ENCODE data around the gene SOWAHD.
"Not testable (repeated sequence)": the region's sequence is repeated elsewhere in the genome, so short reads cannot be mapped to it uniquely, and the experiment has no call there.

SOWAHD gene, protein sequence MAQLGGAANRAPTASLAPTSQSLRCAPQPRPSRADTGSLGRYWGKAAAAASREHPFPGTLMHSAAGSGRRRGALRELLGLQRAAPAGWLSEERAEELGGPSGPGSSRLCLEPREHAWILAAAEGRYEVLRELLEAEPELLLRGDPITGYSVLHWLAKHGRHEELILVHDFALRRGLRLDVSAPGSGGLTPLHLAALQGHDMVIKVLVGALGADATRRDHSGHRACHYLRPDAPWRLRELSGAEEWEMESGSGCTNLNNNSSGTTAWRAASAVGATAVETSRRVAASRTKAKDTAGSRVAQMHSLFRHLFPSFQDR

DNA sequence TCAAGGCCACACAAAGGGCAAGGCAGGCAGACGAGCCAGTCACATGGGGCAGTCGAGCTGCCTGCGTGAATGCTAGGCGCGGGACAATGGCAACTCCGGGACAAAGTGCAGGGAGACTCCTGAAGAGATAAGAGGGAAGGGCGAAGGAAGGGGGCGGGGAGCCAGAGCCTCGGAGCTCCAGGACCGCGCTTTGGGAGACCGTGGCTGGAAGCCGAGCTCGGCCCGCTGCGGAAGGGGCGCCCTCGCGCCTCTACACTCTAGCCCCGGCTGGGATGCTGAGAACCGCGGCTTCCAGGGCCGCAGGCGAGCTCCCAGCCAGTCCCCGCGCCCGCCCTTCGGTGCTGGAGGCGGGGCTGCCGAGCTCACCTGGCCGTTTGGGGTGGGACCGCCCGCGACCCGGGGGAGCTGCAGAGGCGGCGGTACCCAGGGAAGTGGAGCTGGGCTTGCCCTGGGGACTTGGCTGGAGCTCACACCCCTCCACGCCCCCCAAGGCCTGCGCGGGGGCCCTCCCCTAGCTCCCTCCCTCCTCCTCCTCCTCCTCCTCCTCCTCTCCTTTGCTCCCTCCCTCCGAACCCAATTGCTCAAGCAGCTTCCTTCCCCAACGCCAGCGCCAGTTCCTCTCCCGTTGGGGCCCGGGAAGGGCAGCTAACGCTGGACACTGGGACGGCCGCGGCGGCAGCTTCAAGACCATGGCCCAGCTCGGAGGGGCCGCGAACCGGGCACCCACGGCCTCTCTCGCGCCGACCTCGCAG is at the start of gene SOWAHD:
Gene SOWAHD (plus strand): TSS at position 610 of the 752 bp plus-strand sequence. CDS start 80 bp downstream, at position 690.
- peak; percentile 24 to 46 for DNase-seq

DNA sequence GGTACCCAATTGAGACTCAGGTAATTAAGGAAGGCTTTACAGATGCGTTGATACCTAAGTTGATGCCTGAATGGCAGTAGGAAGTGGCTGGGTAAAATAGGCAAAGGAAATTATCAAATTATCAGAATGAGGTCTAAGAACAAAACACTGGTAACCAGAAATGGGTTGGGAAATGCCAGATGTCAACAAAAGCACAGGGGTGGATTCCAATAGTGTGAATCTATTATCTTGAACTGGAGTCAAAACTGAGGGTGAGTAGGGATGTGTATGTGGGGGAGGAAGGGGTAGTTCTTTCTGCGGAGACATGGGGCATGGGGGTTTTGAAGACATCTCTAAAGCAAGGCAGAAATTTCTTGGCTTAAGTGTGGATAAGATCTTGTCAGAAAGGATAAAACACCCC is 49.5 kb upstream of the SOWAHD start:
- DNase-seq, result no peak

DNA sequence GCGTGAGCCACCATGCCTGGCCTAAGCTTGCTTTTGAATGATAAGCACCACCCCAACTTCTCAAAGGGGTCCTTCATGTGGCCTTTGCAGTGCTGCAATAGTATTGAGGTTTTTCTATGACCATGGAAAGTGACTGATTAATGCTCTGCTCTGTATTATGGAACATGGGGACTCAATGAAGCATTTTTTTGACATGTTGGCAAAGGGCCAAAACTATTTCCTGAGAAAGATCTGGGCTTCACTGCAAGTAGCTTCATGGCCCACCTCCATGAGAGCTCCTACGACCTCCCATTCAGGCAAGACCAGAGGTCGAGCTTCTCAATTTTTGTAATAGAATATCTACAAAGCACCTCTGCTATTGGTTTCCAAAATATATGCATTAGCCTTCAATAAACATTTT is 48.8 kb upstream of the SOWAHD start:
- DNase-seq, result no peak

DNA sequence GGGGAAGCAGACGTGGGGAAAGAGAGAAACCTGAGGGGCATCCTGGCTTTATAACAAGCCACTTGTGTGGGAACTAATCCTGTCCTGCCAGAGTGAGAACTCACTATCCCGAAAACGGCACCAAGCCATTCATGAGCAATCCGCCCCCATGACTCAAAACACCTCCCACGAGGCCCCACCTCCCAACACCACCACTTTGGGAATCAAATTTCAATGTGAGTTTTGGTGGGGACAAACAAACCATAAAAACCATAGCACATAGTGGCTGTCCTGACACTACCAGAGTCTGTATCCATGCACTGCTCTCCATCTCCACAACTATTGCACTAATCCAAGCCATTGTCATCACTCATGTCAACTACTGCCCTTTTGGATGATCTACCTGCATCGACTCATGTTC is 36.9 kb upstream of the SOWAHD start:
- DNase-seq, result no peak

DNA sequence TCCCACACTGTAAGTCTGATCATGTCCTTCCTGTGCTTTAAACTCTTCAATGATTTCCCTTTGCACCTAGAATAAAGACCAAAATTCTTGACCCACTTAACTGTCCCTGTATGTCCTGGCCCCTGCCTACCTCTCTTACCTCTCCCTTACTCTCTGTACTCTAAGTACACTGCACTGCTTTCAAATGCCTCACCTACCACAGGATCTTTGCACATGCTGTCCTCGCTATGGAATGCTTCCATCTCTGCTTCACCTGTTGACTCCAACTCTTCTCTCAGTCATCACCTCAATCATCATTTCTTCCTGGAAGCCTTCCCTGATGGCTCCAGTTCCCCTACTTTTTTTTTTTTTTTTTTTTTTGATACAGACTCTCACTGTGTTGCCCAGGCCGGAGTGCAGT is 36.5 kb upstream of the SOWAHD start:
- no peak for DNase-seq

DNA sequence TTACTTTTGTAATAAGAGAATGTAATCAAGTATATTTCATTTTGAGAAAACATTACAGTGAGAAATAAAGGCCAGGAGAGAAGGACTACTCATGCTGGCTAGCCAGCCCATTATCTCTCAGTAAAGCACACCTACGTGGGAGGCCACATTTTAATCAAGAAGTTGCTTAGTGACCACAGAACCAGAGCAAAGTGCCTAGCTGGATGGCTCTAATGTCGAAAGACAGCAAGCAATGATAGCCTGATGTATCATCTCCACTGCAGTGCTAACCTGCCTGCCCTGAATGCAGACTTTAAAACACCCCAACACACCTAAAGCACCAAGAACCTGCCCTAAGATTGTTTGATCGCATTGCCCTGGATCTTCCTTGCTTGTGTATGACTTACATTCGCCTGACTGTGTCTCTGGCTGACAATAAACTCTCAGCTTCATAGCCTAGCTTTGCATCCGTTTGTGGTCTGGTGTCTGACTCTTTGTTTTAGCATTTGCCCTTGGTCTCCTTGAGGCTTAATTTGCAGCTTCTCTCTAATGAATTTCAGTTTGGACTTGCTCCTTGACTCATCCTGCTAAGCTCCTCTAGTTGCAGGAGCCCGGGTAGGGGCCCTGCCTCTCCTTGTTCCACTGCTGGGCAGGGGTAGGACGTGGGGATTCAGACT is 31.4 kb upstream of the SOWAHD start:
- DNase-seq, result no peak

DNA sequence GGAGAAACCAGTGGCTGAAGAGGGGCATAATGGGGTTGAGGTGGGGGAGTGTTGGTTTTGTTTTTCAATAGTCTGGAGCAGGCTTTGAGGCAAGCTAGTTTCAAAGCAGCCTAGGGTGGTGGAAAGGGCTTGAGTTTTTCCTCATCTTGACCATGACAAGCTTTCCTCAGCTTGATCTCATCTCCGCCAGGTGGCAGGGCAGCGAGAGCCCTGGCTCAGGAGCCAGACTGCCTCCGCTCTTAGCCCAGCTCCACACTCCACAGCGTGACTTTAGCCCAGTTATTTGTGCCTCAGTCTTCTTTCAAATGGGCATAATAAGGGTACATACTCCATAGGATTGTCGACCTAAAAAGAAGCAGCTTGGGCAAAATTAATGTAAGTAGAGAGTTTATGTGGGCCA is 29.9 kb upstream of the SOWAHD start:
- no peak for DNase-seq

DNA sequence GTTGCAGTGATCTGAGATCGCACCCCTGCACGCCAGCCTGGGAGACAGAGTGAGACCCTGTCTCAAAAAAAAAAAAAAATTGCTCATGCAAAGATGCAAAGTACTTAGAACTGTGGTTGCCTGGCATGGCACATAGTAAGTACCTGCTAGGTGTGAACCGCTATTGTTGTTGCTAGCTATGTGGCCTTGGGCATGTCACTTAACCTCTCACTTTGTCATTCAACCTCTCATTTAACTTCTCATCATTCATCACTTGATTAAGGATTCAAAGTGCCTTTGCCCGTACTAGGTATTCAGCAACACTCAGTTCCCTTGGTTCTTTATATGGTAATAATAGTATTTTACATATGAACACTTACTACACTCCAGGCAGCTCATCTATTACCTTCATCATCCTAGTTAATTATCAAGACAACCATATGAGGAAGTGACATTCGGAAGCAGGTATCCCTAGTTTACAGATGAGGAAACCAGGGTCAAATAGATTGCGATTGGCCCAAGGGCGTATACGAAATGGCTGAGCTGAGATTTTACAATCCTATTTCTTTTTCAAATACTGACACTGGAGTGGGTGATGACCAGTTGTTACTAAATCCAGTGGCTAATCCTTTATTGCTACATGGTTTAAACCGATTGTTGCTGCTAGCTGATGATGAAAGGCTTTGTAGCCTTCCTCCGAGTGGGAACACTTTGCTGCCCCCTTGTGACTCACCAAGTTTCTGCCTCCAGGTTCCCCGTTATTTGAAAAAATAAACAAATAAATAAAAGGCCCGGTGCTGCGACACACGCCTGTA is 28.8 kb upstream of the SOWAHD start:
- peak; percentile 60 to 69 for DNase-seq

DNA sequence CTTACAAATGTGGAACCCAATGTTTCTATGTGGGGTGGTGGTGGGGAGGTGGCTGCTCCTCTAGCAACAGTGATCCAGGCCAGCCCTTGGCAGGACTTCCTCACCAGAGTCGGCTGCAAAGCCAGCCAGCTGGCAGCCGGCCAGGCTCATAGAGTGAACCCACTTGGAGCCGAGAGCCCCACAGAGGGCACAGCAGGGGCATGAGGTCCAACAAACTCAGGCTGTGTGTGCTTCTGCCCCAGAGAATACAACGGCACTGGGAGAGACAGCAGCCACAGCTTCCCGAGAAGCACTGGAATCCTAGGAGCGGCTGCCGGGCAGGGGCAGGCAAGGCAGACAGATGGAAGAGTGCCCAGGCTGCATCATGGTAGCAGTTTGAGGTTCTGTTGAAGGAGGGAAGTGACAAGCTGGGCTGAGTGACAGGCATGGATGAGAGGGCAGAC is 23.5 kb upstream of the SOWAHD start:
- DNase-seq, result peak; percentile 82 to 93

DNA sequence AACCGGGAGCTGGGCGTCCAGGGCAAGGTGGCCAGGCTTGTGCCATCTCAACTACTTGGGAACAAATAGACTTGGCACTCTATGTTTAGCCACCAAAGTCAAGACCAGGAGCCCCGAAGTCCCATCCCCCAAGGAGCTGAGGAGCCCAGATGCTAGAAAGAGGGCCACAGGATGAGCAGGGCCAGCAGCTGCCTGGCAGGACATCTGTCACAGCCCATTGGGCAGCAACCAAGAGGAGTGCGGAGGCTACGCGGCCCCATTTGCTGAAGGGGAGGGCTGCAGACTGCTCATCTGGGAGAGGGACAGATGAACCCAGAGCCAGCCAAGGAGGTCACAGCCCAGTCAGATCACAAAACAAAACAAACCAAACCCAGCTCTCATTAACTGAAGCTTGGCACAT is 22.9 kb upstream of the SOWAHD start:
- no peak for DNase-seq

DNA sequence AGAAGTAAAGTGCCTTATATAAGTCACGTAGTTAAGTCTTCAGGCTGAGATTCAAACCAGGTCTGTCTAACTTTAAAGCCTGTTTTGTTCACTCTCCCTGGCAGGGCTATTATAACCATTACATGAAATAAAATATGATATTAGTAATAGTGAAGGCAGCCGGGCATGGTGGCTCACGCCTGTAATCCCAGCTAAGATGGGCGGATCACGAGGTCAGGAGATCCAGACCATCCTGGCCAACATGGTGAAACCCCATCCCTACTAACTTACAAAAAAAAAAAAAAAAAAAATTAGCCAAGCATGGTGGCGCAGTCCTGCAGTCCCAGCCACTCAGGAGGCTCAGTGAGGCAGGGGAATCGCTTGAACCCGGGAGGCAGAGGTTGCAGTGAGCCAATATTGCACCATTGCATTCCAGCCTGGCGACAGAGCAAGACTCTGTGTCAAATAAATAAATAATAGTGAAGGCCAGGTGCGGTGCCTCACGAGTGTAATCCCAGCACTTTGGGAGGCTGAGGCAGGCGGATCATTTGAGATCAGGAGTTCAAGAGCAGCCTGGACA is 22.1 kb upstream of the SOWAHD start:
- DNase-seq, result no peak

DNA sequence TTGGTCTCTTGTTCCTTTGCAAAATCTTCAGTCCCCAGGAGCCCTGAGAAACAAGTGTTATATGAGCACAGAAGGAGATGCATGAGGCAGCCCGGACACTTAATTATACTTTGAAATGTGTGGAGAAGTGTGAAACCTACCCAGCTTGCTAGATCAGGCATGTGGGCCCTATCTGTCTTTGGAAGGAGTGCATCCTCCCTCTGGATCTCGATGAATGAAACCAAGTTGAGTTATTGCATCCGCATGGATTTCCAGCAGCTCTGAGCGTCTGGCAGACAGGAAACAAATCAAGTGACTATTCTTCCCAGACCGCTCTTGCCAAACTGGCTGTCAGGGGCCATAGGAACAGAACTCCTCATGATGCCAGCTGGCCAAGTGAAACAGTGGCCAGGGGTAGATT is 19.6 kb upstream of the SOWAHD start:
- no peak for DNase-seq

DNA sequence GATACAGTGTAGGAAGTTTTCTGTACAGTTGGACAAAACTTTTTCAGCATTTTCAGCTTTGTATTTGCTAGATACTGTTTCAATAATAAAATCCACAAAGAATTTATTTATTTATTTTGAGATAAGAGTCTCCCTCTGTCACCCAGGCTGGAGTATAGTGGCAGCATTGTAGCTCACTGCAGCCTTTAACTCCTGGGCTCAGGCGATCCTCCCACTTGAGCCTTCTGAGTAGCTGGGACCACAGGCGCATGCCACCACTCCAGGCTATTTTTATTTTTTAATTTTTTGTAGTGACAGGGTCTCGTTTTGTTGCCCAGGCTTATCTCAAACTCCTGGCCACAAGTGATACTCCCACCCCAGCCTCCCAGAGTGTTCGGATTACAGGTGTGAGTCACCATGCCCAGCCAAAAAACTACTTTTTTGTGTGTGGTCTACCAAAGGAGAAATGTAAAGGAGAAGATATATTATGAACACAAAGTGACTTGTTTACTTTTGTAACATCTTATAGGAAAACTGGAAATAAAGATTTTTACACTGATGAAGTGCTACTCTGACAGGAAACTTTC is 13.0 kb upstream of the SOWAHD start:
- no peak for DNase-seq

DNA sequence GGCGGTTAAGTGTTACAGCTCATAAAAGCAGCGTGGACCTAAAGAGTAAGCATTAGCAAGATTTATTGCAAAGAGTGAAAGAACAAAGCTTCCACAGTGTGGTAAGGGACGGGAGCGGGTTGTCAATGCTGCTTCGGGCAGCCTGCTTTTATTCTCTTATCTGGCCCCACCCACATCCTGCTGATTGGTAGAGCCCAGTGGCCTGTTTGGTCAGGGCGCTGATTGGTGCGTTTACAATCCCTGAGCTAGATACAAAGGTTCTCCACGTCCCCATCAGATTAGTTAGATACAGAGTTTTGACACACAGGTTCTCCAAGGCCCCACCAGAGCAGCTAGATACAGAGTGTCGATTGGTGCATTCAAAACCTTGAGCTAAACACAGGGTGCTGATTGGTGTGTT is 8.3 kb upstream of the SOWAHD start:
- DNase-seq, result not testable (repeated sequence)

DNA sequence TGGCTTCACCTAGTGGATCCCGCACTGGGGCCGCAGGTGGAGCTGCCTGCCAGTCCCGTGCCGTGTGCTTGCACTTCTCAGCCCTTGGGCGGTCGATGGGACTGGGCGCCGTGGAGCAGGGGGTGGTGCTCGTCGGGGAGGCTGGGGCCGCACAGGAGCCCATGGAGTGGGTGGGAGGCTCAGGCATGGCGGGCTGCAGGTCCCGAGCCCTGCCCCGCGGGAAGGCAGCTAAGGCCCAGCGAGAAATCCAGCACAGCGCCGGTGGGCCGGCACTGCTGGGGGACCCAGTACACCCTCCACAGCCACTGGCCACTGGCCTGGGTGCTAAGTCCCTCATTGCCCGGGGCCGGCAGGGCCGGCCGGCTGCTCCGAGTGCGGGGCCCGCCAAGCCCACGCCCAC is 7.6 kb upstream of the SOWAHD start:
- DNase-seq, result not testable (repeated sequence)

DNA sequence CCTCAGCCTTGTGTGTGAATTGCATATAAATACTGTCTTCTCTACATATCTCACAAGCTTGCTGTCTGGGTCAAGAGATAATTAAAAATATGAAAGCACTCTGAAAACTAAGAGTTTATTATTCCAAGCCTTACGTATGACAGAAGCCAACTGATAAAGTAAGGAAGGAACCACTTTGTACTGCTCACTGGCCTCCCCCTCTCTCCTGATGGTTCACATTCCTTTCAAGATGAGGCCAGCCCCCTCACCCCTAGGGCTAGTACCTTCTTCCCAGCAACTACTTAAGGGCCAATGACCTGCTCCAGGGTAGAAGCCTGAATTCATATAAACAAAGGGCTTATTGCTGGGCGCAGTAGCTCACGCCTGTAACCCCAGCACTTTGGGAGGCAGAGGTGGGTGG is 5.4 kb upstream of the SOWAHD start:
- DNase-seq, result no peak

DNA sequence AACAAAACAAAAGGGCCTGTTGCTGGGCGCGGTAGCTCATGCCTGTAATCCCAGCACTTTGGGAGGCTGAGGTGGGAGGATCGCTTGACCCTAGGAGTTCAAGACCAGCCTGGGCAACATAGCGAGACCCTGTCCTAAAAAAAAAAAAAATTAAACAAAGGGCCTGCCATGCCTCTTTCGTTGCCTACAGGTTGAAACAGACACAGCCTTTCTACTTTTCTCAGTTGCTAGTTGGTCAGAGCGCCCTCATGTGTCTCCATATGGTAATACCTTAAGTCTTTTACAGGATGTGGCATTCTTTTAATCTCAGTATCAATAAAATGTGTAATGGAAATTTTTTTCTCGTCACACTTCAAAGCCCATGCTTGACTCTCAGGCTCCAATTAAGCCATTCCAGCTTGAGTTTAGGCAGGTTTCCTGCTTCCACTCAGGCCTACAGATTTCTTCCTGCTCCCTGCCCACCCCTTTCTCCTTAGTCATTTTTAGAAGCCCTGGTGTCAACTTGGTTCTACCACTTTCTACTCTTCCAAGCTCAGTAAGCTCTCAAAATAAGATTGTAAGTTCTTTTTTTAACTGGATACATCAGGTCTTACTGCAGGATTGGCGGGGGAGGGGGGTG is 4.6 kb upstream of the SOWAHD start:
- peak; percentile 57 to 62 for DNase-seq

DNA sequence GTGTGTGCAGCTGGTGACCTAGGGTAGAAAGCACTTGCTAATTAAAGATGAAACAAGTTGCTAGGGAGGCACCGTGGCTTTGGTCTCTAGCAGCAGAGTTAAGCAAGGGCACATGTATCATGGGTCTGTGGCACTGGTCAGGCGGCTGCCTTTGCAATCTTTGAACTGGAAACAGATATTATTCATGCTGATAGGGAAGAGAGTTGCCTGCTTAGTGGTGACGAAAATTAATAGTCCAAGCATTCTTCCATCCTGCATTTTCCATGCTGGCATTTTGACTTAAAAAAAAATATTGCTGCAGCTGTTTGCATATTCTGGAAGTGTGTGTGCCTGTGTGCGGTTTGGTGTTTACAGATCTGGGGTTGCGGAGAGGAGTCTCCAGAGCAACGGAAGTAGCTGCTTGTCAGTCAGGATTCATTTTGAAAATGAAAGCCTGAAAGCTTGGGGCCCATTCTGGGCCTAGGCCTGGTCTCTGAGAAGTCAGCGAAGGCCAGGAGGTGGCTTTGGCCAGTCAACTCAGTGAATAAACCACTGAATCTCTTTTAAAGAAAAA is 2.3 kb upstream of the SOWAHD start:
- DNase-seq, result no peak

DNA sequence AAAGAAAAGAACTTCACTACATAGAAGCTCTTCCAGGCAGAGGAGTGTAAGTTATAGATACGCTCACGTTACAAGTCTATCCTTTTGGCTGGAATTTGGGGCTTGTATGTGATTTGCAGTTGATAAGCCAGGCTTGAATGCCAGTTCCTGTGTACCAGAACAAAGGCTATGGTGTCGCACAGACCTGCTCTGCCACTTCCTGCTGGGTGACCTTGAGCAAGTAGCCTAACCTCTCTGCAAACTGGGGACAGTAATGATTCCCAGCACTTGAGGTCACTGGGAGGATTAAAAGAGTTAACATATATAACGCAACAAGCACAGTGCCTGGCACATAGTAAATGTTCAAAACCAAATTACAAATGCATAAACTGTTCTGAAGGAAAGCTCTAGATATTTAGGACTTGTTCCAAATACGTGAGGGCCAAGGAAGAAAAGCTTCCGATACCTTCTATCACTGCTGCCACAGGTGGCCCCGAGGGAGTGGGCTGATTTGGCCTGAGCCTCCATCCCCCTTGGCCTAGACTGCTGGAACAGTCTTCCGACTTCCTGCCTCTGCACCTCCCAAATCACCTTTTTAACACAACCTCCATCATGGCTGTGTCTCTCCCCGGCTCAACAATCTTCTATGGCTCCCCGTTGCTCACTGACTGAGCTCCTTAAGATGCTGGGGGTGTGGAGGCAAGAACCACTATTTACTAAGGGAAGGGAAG is 1.3 kb upstream of the SOWAHD start:
- DNase-seq, result no peak

DNA sequence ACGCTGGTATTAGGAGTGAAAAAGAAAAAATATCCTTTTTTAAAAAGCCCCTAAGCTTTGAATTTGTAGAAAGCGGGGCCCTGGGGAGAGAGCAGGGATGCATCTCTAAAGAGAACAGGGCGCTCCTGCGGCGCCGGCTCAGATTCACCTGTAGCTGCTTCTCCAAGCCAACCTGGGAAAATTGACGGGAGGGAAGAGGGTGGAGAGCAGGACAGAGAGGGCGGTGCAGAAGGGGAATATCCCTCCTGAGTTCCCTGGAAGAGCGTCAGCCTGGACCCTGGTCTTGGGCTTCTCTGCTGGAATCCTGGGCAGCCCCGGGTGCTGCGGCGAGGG is 776 bp upstream of the SOWAHD start:
- no peak for DNase-seq

DNA sequence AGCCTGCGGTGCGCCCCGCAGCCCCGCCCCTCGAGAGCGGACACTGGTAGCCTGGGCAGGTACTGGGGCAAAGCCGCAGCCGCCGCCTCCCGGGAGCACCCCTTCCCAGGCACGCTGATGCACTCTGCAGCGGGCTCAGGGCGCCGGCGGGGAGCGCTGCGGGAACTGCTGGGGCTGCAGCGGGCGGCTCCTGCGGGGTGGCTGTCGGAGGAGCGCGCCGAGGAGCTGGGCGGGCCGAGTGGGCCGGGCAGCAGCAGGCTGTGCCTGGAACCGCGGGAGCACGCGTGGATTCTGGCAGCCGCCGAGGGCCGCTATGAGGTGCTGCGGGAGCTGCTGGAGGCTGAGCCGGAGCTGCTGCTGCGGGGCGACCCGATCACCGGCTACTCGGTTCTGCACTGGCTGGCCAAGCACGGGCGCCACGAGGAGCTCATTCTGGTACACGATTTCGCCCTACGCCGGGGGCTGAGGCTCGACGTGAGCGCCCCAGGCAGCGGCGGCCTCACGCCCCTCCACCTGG is 401 bp downstream of the SOWAHD start:
- peak in 1 of 2 experiments; percentile 27 for DNase-seq
